Aortic smooth muscle cell (primary cell): ENCODE measurements around the gene KLHL34. TPM values are rescaled to one million over a fixed set of nuclear protein-coding genes. Genes with fewer than 3 reads are reported as not detected.

Source experiments
- total RNA-seq: library from RNA; depleted of rRNA; stranded (reverse); fragments of >200 nt; gene quantifications from 2 replicates; pipeline ENCODE4 v1.2.3, GENCODE V29; 2014

Gene KLHL34
- not detected in 2 replicates for total RNA-seq

DNA sequence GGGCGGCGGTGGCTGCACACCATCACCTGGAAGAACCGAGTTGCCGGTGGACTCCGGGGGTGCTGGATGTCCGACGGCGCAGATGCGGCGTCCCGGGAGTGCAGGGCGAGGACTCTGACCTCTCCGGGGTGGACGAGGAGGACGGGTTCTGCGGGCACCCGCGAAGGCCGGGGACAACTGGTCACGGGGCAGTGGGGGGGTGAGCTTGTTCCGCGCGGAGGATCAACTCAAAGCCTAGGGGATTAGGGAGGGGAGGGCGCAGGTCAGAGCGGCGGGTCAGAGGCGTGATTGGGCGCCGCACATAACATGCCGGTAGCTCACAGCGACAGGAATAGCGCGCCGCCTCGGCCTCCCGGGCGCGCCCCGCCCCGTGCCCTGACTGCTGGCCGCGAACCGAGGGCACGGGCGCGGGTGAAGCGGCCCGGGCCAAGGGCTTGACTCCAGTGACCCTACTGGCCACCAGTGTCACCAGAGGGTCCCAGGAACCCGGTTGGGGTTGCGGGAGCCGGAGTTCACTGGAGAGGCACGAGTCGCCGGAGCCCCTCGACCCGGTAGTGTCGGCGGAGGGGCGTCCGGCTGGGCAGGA is at the start of gene KLHL34:
KLHL34 (minus strand) TSS at position 179 of the 586 bp plus-strand sequence. CDS start 542 bp downstream, outside the sequence.

Other genes starting within 250 kb of the KLHL34 start
- gene SMPX, start 99.8 kb upstream of the KLHL34 start, total RNA-seq: 0.12 TPM in 1 of 2 replicates, not detected in the other
- 8.3 and 12.1 TPM in 2 replicates for gene MBTPS2, start 181.3 kb upstream of the KLHL34 start, total RNA-seq
- 1.6 and 2.7 TPM in 2 replicates for gene YY2, start 197.7 kb upstream of the KLHL34 start, total RNA-seq